Epithelial cell of esophagus (primary cell): Measurements from ENCODE around the gene PSMA5.
A peak's percentile ranks its signal among the peaks of the same experiment; 100 is the strongest.

Experiments
- DNase-seq: peaks from one replicate; pipeline ENCODE4 v3.0.0; 2010; ENCODE audit warnings: low read depth
- H3K4me3 ChIP-seq: 2 replicates; pipeline ENCODE4 v1.5.1; 2011; ENCODE audit warnings: mild to moderate bottlenecking, low read length, control low read depth
- CTCF ChIP-seq: IDR thresholded peaks from 2 replicates; pipeline ENCODE4 v1.5.1; 2011; ENCODE audit warnings: low read depth, mild to moderate bottlenecking, low read length, control low read depth, inconsistent platforms; ENCODE audit not compliant: insufficient read depth; ENCODE audit errors: missing control alignments

Gene PSMA5

DNA sequence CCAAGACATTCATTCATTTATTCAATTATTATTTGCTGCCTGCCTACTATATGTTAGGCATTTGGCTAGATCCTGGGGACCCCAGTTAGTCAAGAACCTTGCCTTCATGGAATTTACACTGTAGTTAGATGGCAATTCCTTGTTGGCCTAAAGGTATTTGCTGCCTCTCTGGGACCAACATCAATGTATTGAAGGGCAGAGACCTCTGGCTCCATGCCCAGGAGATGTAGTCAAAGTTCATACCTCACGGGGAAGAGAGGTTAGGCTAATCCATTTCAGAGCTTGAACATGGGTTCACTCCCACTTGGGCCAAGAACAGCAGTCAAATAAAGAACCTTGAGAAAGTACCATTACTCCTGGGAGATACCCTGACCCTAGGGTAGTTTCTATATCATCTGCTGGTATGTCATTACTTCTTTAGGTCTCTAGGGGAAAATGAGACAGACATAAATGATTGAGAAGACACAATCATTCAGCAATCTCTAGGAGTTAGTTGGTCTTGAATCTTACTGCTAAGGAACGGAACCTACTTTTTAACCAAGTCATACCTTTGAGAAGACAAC, 60.5 kb downstream of the PSMA5 start:
- TF ChIP-seq CTCF = no peak
- H3K4me3 ChIP-seq = no peak overlapping the region
- DNase-seq = no peak

DNA sequence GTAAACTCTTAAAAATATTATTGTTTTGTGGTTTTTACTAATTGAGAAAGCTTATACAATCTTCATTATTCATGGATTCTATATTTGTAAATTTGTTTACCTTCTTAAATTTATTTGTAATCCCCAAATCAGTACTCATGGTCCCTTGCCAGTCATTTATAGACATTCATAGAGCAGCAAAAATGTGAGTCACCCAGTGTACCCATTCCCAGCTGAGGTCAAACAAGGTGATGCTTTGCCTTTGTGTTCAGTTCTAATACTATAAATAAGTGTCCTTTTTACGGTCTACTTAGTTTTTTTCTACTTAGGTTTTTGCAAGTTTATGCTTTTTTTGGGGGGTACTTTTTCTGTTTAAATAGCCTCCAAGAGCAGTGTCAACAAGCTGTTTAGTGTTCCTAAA, 64.6 kb downstream of the PSMA5 start:
- no peak overlapping the region for H3K4me3 ChIP-seq
- no peak for TF ChIP-seq CTCF
- peak; percentile 18 for DNase-seq

DNA sequence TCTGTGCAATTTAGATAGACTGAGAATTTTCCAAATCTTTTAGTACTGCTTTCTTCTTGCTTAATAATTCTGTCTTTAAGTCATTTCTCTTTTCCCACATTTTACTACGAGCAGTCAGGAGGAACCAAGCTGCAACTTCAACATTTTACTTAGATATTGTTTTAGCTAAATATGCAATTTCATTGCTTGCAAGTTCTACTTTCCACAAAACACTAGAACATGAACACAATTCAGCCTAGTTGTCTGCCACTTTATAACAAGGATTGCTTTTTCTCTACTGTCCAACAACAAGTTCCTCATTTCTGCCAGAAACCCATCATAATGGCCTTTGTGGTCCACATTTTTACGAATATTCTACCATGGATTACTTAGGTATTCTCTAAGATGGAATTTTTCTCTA, 65.2 kb downstream of the PSMA5 start:
- no peak for TF ChIP-seq CTCF
- H3K4me3 ChIP-seq = no peak overlapping the region
- no peak for DNase-seq

DNA sequence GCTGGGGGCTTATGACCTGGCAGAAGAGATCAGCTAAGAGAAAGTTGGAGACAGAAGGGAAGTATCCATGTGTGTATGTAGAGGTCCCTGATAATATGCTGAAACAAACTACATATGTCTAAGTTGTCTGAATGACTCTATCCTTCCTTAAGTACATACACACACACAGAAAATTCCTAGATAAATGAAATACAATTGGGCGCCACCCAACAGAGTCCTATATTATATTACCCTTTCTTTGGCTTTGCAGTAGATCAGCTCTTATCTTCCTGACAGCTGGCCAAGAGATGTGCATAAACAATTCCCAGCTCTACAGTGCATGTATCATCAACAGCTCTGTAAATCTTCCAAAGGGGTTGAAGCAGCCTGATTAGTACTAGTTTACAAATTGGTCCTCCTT, 68.6 kb downstream of the PSMA5 start:
- DNase-seq = no peak

GRCh38 chr1:109356915-109357314, 69.3 kb downstream of the PSMA5 start:
- DNase-seq = peak; percentile 15
- no peak for TF ChIP-seq CTCF
- H3K4me3 ChIP-seq = no peak overlapping the region

More for the DNA sequence above, 68.6 kb downstream of the PSMA5 start:
- H3K4me3 ChIP-seq = no peak overlapping the region
- no peak for TF ChIP-seq CTCF

- H3K4me3 ChIP-seq = no peak overlapping the region
- no peak for TF ChIP-seq CTCF
- no peak for DNase-seq
Measured at GRCh38 chr1:109356505-109356904, 69.7 kb downstream of the PSMA5 start.

- TF ChIP-seq CTCF = no peak
- no peak for DNase-seq
- H3K4me3 ChIP-seq = no peak overlapping the region
Measured at GRCh38 chr1:109354929-109355328, 71.3 kb downstream of the PSMA5 start.
